A549 (cell line): ENCODE measurements around the gene SERTAD2.

Source experiments
- CBX8 ChIP-seq: fragments of 200-600 bp; sonication (generic); IDR thresholded peaks from 2 replicates; pipeline ENCODE4 v1.6.1; 2016
- CHD2 ChIP-seq: fragments of 150-350 bp; IDR thresholded peaks from 2 replicates; pipeline ENCODE4 v1.6.1; 2014; ENCODE audit warnings: low read length; ENCODE audit not compliant: partially characterized antibody
- EHF ChIP-seq: fragments of 250-450 bp; sonication (Bioruptor Pico); IDR thresholded peaks from 2 replicates; pipeline ENCODE4 v1.5.0; 2020; ENCODE audit warnings: mild to moderate bottlenecking
- ESRRA ChIP-seq: fragments of 150-350 bp; IDR thresholded peaks from 2 replicates; pipeline ENCODE4 v1.6.1; 2014; ENCODE audit warnings: mild to moderate bottlenecking, low read length, borderline replicate concordance
- FOXS1 ChIP-seq: fragments of 250-450 bp; sonication (Bioruptor Pico); IDR thresholded peaks from 2 replicates; pipeline ENCODE4 v1.5.0; 2020; ENCODE audit warnings: mild to moderate bottlenecking, moderate library complexity
- HMGXB4 ChIP-seq: fragments of 250-450 bp; sonication (Bioruptor Pico); IDR thresholded peaks from 2 replicates; pipeline ENCODE4 v1.5.0; 2021; ENCODE audit warnings: mild to moderate bottlenecking, moderate library complexity, borderline replicate concordance
- KDM5A ChIP-seq: fragments of 200-600 bp; sonication (generic); IDR thresholded peaks from 2 replicates; pipeline ENCODE4 v1.6.1; 2016; ENCODE audit warnings: antibody characterized with exemption, mild to moderate bottlenecking
- POLR2A ChIP-seq: IDR thresholded peaks from 2 replicates; pipeline ENCODE4 v1.6.1; 2012; ENCODE audit warnings: mild to moderate bottlenecking, low read length
- RCOR1 ChIP-seq: fragments of 150-350 bp; IDR thresholded peaks from 2 replicates; pipeline ENCODE4 v1.6.1; 2014; ENCODE audit warnings: antibody characterized with exemption, low read length, low read depth
- SMC3 ChIP-seq: fragments of >200 bp; sonication (Bioruptor Twin); formaldehyde crosslinking; IDR thresholded peaks from 3 replicates; pipeline ENCODE4 v1.6.1; 2018; ENCODE audit warnings: inconsistent platforms
- ZFP36 ChIP-seq: fragments of 450-650 bp; IDR thresholded peaks from 2 replicates; pipeline ENCODE4 v1.6.1; 2014; ENCODE audit warnings: borderline replicate concordance; ENCODE audit not compliant: partially characterized antibody
- TF ChIP-seq, protein P1 (sequence below): fragments of 150-350 bp; IDR thresholded peaks from 2 replicates; pipeline ENCODE4 v1.6.1; 2014; ENCODE audit warnings: low read depth, mild to moderate bottlenecking, low read length
- TF ChIP-seq, protein P2 (sequence below): fragments of >200 bp; sonication (Bioruptor Twin); formaldehyde crosslinking; IDR thresholded peaks from 3 replicates; pipeline ENCODE4 v1.5.1; 2016
- TF ChIP-seq, protein P3 (sequence below): fragments of 200-600 bp; sonication (generic); IDR thresholded peaks from 2 replicates; pipeline ENCODE4 v1.6.1; 2016; ENCODE audit warnings: antibody characterized with exemption, mild to moderate bottlenecking, moderate library complexity

DNA sequence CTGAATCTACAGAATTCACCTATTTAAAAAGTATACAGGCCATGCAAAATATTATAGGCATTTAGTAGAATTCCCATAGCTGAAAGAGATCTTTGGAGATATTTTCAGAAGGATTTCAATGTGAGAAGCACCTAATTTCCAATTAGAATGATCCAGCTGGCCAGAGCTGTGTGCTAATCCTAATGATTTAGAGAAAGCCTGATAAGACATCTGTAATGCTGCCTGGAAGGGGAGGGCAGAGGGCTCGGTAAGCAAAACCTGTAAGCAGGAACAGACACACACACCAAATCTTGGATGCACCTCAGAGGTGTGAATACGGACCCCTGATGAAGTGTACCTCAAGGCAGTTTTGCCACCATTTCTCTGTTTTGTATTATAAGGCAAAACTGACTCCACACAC, 14.0 kb downstream of the SERTAD2 start:
- TF ChIP-seq RCOR1 (no peak), CBX8 (no peak), CHD2 (no peak), HMGXB4 (CRISPR knock-in tag) (no peak), ZFP36 (no peak), FOXS1 (no peak), SMC3 (no peak), ESRRA (no peak), POLR2A (no peak), KDM5A (no peak), EHF (CRISPR knock-in tag) (no peak)
- TF ChIP-seq, protein P1, sequence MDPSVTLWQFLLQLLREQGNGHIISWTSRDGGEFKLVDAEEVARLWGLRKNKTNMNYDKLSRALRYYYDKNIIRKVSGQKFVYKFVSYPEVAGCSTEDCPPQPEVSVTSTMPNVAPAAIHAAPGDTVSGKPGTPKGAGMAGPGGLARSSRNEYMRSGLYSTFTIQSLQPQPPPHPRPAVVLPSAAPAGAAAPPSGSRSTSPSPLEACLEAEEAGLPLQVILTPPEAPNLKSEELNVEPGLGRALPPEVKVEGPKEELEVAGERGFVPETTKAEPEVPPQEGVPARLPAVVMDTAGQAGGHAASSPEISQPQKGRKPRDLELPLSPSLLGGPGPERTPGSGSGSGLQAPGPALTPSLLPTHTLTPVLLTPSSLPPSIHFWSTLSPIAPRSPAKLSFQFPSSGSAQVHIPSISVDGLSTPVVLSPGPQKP, result no peak
- TF ChIP-seq, protein P2, sequence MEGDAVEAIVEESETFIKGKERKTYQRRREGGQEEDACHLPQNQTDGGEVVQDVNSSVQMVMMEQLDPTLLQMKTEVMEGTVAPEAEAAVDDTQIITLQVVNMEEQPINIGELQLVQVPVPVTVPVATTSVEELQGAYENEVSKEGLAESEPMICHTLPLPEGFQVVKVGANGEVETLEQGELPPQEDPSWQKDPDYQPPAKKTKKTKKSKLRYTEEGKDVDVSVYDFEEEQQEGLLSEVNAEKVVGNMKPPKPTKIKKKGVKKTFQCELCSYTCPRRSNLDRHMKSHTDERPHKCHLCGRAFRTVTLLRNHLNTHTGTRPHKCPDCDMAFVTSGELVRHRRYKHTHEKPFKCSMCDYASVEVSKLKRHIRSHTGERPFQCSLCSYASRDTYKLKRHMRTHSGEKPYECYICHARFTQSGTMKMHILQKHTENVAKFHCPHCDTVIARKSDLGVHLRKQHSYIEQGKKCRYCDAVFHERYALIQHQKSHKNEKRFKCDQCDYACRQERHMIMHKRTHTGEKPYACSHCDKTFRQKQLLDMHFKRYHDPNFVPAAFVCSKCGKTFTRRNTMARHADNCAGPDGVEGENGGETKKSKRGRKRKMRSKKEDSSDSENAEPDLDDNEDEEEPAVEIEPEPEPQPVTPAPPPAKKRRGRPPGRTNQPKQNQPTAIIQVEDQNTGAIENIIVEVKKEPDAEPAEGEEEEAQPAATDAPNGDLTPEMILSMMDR, result no peak
- TF ChIP-seq, protein P3, sequence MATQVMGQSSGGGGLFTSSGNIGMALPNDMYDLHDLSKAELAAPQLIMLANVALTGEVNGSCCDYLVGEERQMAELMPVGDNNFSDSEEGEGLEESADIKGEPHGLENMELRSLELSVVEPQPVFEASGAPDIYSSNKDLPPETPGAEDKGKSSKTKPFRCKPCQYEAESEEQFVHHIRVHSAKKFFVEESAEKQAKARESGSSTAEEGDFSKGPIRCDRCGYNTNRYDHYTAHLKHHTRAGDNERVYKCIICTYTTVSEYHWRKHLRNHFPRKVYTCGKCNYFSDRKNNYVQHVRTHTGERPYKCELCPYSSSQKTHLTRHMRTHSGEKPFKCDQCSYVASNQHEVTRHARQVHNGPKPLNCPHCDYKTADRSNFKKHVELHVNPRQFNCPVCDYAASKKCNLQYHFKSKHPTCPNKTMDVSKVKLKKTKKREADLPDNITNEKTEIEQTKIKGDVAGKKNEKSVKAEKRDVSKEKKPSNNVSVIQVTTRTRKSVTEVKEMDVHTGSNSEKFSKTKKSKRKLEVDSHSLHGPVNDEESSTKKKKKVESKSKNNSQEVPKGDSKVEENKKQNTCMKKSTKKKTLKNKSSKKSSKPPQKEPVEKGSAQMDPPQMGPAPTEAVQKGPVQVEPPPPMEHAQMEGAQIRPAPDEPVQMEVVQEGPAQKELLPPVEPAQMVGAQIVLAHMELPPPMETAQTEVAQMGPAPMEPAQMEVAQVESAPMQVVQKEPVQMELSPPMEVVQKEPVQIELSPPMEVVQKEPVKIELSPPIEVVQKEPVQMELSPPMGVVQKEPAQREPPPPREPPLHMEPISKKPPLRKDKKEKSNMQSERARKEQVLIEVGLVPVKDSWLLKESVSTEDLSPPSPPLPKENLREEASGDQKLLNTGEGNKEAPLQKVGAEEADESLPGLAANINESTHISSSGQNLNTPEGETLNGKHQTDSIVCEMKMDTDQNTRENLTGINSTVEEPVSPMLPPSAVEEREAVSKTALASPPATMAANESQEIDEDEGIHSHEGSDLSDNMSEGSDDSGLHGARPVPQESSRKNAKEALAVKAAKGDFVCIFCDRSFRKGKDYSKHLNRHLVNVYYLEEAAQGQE, result no peak
